ENCODE data around the gene TMEM41B.

DNA sequence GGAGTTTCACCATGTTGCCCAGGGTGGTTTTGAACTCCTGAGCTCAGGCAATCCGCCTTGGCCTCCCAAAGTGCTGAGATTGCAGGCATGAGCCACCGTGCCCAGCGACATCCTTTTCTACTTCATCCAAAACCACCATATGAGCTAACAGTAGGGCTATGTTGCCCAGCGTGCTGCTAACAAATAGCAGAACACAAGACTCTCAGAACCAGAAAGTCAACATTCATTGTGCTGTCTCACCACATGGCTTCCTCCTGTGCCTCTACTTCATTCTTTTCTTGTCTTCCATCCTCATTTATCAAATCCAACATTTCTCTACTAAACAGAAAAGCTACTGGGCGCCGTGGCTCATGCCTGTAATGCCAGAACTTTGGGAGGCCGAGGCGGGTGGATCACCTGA lies 37.2 kb downstream of the TMEM41B start:
- no peak for TF ChIP-seq POLR2AphosphoS5 (IDR thresholded peaks at IDR 0.05)
- TF ChIP-seq, protein P1, sequence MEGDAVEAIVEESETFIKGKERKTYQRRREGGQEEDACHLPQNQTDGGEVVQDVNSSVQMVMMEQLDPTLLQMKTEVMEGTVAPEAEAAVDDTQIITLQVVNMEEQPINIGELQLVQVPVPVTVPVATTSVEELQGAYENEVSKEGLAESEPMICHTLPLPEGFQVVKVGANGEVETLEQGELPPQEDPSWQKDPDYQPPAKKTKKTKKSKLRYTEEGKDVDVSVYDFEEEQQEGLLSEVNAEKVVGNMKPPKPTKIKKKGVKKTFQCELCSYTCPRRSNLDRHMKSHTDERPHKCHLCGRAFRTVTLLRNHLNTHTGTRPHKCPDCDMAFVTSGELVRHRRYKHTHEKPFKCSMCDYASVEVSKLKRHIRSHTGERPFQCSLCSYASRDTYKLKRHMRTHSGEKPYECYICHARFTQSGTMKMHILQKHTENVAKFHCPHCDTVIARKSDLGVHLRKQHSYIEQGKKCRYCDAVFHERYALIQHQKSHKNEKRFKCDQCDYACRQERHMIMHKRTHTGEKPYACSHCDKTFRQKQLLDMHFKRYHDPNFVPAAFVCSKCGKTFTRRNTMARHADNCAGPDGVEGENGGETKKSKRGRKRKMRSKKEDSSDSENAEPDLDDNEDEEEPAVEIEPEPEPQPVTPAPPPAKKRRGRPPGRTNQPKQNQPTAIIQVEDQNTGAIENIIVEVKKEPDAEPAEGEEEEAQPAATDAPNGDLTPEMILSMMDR (IDR thresholded peaks at IDR 0.05) = no peak
- TF ChIP-seq POLR2A (IDR thresholded peaks at IDR 0.05) = no peak

Measured in suprapubic skin (tissue), 4 donors.